ENCODE measurements around the gene MAP6D1.
"Not testable (repeated sequence)": the region's sequence is repeated elsewhere in the genome, so short reads cannot be mapped to it uniquely, and the experiment has no call there.

The MAP6D1 gene

DNA sequence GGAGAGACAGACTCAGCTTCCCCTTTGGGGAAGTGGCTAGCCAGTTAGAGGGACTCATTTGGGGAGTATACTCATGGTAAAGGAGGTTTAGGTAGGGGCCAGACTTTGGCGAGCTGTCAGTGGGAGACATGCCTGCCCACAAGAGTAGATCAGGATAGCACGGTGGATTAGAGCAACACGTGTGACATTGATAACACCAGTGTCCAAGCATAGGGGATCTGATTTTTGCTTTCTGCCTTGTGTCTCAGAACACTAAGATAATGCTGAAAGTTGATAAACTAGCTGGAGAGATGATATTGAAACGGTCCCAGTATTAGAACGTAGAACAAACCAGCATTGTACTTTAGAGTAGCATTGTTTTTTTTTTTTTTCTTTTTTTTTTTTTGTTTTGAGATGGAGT, 25.9 kb downstream of the MAP6D1 start:
- no peak for DNase-seq (ENCODE audit: low read depth)

- no peak for DNase-seq (ENCODE audit: low read depth)
Observed at GRCh38 chr3:183797996-183798395, 27.4 kb downstream of the MAP6D1 start.

DNA sequence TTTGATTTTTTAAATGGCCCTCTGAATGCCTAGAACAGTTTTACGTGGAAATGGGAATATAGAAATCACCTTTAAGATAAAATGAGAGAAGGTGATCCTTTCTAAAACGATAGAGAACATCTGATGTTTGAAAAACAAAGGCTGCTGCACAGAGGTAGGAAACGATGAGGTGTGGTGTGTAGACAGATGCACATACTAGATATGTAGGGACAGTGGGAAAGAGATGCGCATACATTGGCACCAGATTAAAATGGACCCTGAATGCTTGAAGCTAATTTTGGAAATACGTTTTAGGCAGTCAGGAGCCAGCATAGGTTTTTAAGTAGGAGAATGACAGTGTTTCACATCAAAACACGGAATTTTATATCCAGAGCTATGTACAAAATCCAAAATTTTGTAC, 29.0 kb downstream of the MAP6D1 start:
- DNase-seq (ENCODE audit: low read depth): no peak

DNA sequence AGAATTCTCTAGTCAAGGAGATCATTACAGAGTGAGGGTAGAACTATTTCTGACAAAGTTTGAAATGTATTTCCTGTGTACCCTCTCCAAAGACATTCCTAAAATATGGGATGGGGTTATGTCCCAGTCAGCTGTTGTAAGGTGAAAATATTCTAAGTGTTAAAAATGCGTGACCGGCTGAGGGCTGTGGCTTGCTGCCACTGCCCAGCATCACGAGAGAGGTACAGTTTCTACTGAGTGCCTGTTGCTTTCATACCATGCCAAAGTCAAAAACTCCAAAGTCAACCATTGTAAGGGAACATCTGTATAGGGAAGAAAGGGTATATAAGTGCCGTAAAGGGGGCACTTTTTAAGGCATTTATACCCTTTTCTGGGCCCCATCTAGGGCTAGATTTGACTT, 30.9 kb downstream of the MAP6D1 start:
- no peak for DNase-seq (ENCODE audit: low read depth)

DNA sequence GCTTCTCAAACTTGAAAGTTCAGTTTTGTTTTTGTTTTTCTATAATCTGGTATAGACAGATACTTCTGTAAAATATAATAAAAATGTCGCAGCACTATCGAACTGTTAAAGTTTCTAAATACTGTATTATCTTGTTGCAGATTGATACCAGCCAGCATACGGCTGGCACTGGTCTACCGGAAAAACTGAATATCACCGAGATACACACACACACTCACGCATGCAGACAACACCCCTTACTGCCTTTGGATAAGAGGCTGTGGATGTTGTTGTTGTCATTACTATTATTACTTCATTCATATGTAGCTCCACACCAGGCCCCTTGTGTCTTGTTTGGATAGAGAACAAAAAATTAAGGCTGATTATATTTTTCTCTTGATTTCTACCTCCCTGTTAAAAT, 32.4 kb downstream of the MAP6D1 start:
- no peak for DNase-seq (ENCODE audit: low read depth)

GRCh38 chr3:183790700-183791099, 34.7 kb downstream of the MAP6D1 start:
- no peak for DNase-seq (ENCODE audit: low read depth)

DNA sequence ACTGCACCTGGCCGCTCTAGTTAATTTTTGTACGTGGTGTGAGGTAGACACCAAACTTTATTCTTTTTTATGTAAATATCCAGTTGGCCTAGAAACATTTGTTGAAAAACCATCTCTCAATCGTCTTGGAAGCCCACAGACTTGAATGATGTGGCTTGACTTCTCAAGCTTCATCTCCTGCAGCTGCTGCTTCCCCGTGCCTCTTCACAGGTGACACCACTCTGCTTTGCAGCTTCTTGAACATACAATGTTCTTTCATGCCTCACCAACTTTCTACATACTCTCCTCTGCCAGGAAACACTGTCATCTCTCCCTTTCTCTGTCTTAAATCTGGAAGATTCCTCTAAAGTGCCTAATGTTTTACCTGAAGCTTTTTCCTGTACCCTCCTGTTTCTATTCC, 35.6 kb downstream of the MAP6D1 start:
- no peak for DNase-seq (ENCODE audit: low read depth)

DNA sequence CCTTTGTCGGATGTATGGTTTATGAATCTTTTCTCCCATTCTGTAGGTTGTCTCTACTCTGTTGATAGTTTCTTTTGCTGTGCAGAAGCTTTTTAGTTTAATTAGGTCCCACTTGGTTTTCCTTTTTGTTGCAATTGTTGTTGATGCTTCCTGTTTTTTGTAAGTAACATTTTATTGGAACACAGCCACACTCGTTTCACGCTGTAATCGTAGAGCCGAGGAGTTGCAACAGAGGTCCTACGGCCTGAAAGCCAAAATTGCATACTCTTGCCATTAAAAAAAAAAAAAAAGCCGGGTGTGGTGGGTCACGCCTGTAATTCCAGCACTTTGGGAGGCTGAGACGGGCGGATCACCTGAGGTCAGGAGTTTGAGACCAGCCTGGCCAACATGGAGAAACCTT, 40.9 kb downstream of the MAP6D1 start:
- DNase-seq (ENCODE audit: low read depth): not testable (repeated sequence)

- DNase-seq (ENCODE audit: low read depth): no peak
Observed at GRCh38 chr3:183782576-183783276, 42.7 kb downstream of the MAP6D1 start.

- DNase-seq (ENCODE audit: low read depth): no peak
Observed at GRCh38 chr3:183781246-183781645, 44.1 kb downstream of the MAP6D1 start.

- DNase-seq (ENCODE audit: low read depth): peak; percentile 44
Observed at GRCh38 chr3:183779896-183780465, 45.4 kb downstream of the MAP6D1 start.

DNA sequence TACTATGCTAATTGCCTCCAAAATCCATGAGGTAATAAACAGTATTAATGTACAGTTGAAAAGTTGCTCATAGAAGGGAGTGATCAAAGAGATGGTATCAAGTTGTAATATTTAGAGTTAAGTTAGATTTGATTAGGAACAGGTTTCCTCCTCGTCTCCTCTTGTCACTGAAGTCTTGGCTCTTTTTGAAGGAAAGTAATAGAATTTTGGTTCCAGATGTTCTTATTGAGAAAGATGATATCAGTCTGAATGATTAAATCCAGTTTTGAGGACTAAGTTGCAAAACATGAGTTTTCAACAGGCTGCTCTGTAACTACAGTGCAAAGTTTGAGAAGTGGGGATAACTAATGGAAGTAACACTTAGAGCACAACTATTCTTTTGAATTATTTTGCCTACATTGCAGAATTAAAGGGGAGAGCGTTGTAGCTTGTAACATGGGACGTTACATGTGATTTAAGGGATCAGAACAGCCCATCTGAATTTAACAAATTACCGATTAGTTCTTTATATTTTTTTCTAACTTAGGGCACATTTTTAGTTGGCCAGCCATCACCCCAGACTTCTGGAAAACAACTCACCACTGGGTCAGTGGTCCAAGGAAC, 48.3 kb downstream of the MAP6D1 start:
- DNase-seq (ENCODE audit: low read depth): no peak

DNA sequence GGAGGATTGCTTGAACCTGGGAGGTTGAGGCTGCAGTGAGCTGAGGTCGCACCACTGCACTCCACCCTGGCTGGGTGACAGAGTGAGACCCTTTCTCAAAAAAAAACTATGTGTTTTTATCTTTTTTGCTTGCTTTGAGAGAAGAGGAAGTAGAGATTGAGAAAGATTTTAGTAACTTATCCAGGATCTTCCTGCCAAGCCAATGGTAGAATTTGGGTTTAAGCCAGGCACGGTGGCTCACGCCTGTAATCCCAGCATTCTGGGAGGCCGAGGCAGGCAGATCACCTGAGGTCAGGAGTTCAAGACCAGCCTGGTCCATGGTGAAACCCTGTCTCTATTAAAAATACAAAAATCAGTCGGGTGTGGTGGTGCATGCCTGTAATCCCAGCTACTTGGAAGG, 48.9 kb downstream of the MAP6D1 start:
- DNase-seq (ENCODE audit: low read depth): not testable (repeated sequence)

DNA sequence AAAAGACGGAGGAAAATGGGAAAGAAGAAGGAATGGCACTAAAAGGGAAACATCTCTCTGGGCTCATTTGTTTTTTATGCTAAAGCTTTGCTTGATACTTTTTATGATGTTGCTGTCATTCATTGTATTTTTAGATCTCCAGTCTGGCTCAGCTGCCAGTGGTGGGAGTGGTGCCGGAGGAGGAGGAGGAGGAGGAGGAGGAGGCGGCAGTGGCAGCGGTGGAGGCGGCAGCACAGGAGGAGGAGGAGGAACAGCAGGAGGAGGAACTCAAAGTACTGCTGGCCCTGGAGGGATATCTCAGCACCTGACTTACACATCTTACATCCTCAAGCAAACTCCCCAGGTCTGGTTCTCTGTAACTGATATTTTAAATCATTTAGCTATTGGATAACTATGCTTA, 49.6 kb downstream of the MAP6D1 start:
- DNase-seq (ENCODE audit: low read depth): no peak

DNA sequence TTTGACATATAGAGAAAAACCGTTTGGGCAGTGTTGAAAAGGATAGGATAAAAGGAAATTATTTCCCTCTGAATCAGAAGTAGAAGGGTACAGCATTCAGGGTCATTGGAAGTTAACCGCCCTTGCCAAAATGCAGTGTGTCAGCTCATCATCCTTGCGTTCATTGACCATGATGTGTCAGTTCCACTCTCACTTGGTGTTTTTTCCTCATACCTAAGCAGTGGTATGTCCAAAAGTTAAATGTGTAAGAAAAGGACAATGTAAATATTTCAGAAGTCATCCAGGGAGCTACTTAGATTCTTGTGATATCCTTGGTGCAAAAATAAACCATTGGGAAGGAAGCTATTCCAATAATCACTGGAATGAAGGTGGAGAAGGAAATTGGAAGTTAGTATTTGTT, 50.7 kb downstream of the MAP6D1 start:
- no peak for DNase-seq (ENCODE audit: low read depth)

DNA sequence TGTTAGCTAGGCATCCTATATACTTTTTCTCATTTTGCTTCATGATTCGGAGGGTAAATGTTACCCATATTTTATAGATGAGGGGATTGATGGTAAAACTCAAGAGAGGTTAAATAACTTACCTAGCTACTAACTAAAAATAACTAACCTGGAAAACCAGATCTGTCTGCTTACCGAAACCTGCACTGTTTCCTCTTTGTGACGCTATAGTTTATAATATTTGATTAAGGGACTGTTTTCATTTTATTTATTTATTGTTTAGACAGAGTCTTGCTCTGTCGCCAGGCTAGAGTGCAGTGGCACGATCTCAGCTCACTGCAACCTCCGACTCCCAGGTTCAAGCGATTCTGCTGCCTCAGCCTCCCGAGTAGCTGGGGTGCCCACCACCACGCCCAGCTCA, 55.9 kb downstream of the MAP6D1 start:
- no peak for DNase-seq (ENCODE audit: low read depth)

DNA sequence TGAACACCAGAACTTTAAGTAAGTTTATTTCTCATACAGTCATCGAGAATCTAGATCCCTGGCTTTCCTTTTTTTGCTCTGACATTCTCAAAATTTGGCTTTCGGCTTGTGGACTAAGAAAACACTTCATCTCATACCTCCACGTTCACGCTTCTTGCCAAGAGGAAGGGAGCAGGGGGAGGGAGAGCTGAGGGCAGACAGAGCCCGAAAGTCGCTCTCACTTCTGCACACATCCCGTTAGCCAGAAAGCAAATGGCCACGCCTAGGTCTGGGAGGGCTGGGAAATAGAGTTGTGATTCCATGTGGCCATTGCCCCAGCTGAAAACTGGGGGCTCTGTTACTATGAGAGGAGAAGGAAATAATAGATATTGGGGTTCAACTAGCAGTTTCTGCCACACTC, 57.3 kb downstream of the MAP6D1 start:
- DNase-seq (ENCODE audit: low read depth): no peak

DNA sequence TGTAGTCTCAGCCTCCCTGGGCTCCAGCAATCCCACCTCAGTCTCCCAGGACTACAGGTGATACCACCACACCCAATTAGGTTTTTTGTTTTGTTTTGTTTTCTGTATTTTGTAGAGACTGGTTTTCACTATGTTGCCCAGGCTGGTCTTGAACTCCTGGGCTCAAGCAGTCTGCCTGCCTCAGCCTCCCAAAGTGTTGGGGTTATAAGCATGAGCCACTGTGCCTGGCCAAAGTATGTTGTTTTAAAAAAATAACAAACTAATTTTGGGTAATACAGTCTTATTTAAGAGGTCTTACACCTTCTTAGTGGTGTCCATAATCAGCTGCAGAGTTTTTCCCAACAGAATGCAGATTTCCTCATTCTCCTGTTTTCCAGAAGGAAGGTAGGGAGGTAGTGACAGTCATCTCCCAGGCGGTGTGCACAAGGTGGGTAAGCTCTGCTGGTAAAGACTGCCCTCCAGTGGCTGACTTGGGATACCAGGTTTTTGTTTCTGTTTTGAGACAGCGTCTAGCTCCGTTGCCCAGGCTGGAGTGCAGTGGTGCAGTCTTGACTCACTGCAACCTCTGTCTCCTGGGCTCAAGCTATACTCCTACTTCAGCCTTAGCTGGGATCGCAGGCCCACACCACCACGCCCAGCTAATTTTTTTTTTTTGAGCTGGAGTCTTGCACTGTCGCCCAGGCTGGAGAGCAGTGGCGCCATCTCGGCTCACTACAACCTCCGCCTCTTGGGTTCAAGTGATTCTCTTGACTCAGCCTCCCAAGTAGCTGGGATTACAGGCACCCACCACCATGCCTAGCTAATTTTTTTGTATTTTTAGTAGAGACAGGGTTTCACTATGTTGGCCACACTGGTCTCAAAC, 58.4 kb downstream of the MAP6D1 start:
- peak; percentile 3 for DNase-seq (ENCODE audit: low read depth)

DNA sequence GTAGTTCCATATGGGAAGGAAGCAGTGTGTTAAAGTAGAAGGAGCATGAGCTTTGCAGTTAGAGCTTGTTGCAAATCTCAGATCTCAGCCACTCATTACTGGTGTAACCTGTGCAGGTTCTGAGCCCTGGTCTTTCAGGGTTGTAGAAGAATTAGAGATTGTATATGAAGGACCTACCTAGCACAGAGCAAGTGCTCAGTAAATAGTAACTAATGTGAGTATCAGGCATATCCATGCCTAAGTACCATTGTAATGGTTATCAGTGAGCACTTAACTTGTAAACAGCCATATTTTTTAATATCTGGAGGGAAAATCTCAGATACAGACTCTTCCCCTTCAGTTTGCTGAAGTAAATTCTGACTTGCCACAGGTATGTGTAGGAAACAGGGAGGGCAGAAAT, 59.3 kb downstream of the MAP6D1 start:
- DNase-seq (ENCODE audit: low read depth): no peak
